NCI-H1694 (cell line): ENCODE measurements around the gene STK16.
"Not testable (repeated sequence)": the region's sequence is repeated elsewhere in the genome, so short reads cannot be mapped to it uniquely, and the experiment has no call there.

Source experiments
- DNase-seq: peaks from one replicate; lab custom pipeline; 2025; lab: John Stamatoyannopoulos, UW

Gene STK16

GRCh38 chr2:219270055-219270372 is 24.7 kb downstream of the STK16 start:
- DNase-seq: no peak

- DNase-seq: no peak
Measured at GRCh38 chr2:219271021-219271420, 25.7 kb downstream of the STK16 start.

- DNase-seq: no peak
Measured at GRCh38 chr2:219272356-219272755, 27.1 kb downstream of the STK16 start.

- DNase-seq: no peak
Measured at GRCh38 chr2:219272995-219273394, 27.7 kb downstream of the STK16 start.

- DNase-seq: no peak
Measured at GRCh38 chr2:219273937-219274336, 28.7 kb downstream of the STK16 start.

GRCh38 chr2:219274361-219274921 is 29.2 kb downstream of the STK16 start:
- DNase-seq: no peak

GRCh38 chr2:219277703-219278654 is 32.7 kb downstream of the STK16 start:
- peak; percentile 86 for DNase-seq

GRCh38 chr2:219278655-219279150 is 33.4 kb downstream of the STK16 start:
- no peak for DNase-seq

GRCh38 chr2:219279151-219279915 is 34.1 kb downstream of the STK16 start, which contains the start of gene DNAJB2:
Gene DNAJB2, plus strand, starts transcription at chr2:219279366. Its CDS starts 468 bp downstream, at chr2:219279834.
- DNase-seq: peak; percentile 96

GRCh38 chr2:219279916-219280516 is 34.7 kb downstream of the STK16 start:
- no peak for DNase-seq

- no peak for DNase-seq
Measured at GRCh38 chr2:219280651-219281050, 35.4 kb downstream of the STK16 start.

- no peak for DNase-seq
Measured at GRCh38 chr2:219281588-219281987, 36.3 kb downstream of the STK16 start.

GRCh38 chr2:219282375-219282774 is 37.1 kb downstream of the STK16 start:
- no peak for DNase-seq

- no peak for DNase-seq
Measured at GRCh38 chr2:219282943-219283581, 37.8 kb downstream of the STK16 start.

- no peak for DNase-seq
Measured at GRCh38 chr2:219284501-219285372, 39.5 kb downstream of the STK16 start.

GRCh38 chr2:219285373-219285735 is 40.1 kb downstream of the STK16 start:
- DNase-seq: no peak

- no peak for DNase-seq
Measured at GRCh38 chr2:219285894-219286425, 40.7 kb downstream of the STK16 start.

GRCh38 chr2:219286436-219287115 is 41.3 kb downstream of the STK16 start:
- no peak for DNase-seq

GRCh38 chr2:219287116-219287440 is 41.8 kb downstream of the STK16 start:
- not testable (repeated sequence) for DNase-seq
